ENCODE measurements around the gene DEPDC7.
A peak's percentile ranks its signal among the peaks of the same experiment; 100 is the strongest.

DEPDC7 gene

GRCh38 chr11:33063326-33063881 is 47.7 kb downstream of the DEPDC7 start:
- no peak for DNase-seq

GRCh38 chr11:33064033-33064825 is 48.6 kb downstream of the DEPDC7 start:
- no peak for DNase-seq

GRCh38 chr11:33064866-33065265 is 49.2 kb downstream of the DEPDC7 start:
- DNase-seq = no peak

- peak; percentile 76 for DNase-seq
Measured at GRCh38 chr11:33065445-33066178, 49.9 kb downstream of the DEPDC7 start.

- no peak for DNase-seq
Measured at GRCh38 chr11:33067294-33067693, 51.6 kb downstream of the DEPDC7 start.

- DNase-seq = no peak
Measured at GRCh38 chr11:33068611-33069340, 53.1 kb downstream of the DEPDC7 start.

- DNase-seq = no peak
Measured at GRCh38 chr11:33072465-33072864, 56.8 kb downstream of the DEPDC7 start.
